GM19468 (cell line): Measurements from ENCODE around the gene PRKCE.
A peak's percentile ranks its signal among the peaks of the same experiment; 100 is the strongest.

Source experiments
- ATAC-seq: cut with Tn5 transposase; IDR thresholded peaks from one replicate; pipeline ENCODE4 v1.9.1; 2021; ENCODE audit warnings: mild to moderate bottlenecking, moderate library complexity, moderate number of reproducible peaks; ENCODE audit not compliant: unreplicated experiment; ENCODE audit errors: extremely low read depth

PRKCE gene

GRCh38 chr2:45629971-45630370 is 21.5 kb upstream of the PRKCE start:
- no peak for ATAC-seq

- no peak for ATAC-seq
Measured at GRCh38 chr2:45631319-45631718, 20.2 kb upstream of the PRKCE start.

- ATAC-seq, result no peak
Measured at GRCh38 chr2:45631955-45632354, 19.5 kb upstream of the PRKCE start.

- no peak for ATAC-seq
Measured at GRCh38 chr2:45634223-45634622, 17.3 kb upstream of the PRKCE start.

- no peak for ATAC-seq
Measured at GRCh38 chr2:45636008-45636407, 15.5 kb upstream of the PRKCE start.

DNA sequence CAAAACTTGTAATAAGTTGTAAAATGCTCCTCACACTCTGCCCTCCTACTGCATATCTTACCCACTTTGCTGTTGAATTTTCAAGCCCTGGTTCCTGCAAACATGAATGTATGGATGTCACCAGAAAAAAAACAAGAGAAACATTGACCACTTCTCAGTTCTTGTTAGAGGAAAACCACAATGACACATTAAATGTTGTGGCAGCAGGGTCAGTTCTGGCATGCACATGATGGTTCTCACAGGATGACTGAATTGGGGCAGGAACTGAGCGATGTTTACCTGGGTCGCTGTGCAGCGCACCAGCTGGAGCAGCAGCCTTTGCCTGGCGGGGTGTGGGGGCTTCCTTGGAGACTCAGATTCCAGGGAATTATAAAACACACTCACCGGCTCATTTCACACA is 14.0 kb upstream of the PRKCE start:
- ATAC-seq, result no peak

DNA sequence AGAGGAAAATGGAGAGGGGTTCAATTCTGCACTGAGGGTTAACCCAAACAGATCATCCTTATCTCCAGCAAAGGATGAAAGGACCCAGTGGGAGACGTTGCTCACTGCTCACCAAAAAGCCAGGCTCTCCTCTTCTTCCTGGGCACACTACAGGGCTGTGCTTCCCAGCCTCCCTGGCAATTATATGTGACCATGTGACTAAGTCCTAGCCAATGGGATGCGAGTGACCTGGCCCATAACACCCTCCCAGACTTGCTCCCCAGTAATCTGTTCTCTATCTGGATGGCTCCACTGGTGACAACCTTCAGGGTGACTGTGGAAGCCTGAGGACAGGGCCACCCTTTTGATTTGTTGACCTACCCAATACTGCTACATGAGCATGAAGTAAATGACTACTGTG is 10.9 kb upstream of the PRKCE start:
- ATAC-seq, result no peak

DNA sequence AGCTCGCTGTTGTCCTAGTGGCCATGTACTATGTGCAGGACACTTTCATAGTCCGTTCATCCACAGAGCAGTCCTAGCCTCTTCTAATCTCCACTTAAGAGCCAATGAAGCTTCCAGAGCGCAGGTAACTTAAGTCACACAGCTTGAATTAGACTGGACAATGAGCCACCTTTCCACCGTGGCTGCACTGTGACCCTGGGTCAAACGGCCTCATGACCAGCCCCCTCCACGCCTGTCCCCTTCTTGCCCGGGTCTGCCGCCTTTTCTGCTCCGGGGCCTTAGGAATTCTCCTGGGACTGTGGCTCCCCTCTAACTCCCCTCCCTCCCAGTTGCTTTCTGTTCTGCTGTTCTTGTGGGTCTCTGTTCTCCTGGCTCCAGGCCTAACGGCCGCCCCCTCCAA is 8.4 kb upstream of the PRKCE start:
- ATAC-seq, result no peak

DNA sequence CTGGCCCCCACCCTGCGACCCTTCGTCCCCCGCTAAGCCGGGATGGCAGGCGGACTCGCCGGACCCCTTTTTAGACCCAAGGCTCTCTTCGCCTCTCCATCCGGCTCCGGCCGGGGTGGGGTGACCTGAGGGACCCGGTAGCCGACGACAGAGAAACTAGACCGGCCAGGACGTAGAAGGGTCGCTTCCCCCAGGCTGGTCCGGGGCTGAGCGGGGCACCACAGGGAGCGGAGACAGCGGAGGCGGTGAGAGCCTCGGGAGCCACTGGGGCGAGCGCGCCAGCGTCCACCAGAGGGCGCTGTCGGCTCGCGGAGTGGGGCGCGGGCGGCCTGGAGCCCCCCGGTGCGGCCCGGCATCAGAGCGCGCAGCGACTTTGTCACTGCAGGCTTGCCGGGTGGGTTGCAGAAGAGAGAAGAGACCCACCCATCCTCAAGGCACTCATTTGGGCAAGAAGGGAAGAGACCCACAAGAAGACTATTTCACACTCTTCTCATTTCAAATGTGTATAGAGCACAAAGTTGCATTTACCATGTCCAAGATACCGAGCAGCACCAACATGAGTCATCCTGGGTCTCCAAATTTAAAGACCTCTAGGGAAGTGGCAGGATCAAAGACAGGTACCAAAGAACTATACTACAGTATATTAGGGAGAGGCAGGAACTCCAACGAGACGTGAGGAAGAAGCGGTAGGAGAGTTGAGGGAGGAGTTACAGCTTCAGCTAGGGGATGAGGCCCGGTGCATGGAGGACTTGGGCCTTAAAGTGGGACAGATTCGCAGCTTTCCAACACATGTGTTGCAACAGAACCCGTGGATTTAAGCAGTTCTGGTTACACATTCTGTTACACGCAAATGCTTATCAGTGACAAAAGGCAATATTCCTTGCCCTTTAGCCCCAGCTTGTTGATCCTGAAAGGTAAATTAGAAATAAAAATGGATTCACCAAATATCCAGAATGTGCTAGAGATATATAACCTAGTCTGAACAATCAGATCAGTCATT is 7.6 kb upstream of the PRKCE start:
- ATAC-seq, result peak; percentile 62

DNA sequence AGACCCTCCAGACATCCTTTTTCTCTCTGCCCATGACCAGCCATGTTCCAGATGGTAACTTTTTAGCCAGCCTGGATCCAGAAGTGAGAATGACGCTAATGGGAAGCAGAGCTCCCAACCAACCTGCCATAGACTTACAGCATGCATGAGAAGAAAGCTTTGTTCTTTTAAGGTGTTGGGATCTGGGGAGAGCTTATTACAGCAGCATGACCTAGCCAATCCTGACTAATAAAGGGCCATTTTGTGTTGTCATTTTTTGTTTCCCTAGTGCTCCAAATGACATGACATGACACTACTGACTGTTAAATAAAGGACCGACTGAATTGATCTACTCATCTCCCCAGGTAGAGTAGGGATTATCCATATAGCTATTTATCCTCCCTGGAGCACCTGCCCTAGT is 5.2 kb upstream of the PRKCE start:
- no peak for ATAC-seq

- ATAC-seq, result no peak
Measured at GRCh38 chr2:45647356-45647755, 4.1 kb upstream of the PRKCE start.

DNA sequence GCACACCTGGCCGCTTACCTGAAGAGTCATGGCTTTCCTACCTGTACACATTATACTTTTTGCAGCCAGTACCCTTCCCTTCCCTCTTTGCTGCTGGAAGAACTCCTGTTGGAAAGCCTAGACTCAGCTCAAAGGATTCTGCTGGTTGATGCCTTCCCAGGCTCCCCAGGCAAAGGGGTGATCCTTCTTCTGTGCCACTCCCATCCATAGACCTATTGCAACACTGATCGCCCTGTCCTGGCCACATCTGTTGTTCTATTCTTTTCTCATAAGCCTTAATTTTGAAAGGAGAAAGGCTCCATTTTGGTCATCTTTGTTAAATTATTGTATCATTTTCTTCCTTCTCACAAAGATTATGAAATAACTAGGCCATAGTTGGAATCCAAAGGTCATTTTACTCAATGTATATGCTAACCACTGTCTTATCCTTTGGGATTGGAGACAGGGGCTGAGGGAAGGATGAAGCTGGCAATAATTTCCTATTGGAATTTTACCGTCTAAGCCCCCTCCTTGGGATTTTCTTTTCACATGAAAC is 3.4 kb upstream of the PRKCE start:
- ATAC-seq, result no peak

DNA sequence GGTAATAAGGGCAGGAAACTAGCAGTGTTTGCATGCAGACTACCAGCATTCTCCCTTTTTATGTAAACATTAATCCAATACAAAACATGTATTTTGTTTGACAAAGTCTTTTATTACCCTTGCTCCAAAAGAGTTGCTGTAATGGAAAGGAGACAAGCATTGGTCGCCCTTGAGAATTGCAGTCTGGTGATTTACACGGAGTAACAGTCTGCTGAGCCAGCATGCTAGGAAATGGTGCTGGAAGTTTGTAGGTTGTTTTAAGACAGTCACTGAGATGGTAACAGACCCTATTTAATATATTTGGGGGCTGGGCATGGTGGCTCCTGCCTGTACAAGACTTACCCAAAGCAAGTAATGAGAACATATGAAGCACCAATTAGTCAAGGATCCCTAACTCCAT is 2.8 kb upstream of the PRKCE start:
- no peak for ATAC-seq

GRCh38 chr2:45649462-45649857 is 2.0 kb upstream of the PRKCE start:
- no peak for ATAC-seq

DNA sequence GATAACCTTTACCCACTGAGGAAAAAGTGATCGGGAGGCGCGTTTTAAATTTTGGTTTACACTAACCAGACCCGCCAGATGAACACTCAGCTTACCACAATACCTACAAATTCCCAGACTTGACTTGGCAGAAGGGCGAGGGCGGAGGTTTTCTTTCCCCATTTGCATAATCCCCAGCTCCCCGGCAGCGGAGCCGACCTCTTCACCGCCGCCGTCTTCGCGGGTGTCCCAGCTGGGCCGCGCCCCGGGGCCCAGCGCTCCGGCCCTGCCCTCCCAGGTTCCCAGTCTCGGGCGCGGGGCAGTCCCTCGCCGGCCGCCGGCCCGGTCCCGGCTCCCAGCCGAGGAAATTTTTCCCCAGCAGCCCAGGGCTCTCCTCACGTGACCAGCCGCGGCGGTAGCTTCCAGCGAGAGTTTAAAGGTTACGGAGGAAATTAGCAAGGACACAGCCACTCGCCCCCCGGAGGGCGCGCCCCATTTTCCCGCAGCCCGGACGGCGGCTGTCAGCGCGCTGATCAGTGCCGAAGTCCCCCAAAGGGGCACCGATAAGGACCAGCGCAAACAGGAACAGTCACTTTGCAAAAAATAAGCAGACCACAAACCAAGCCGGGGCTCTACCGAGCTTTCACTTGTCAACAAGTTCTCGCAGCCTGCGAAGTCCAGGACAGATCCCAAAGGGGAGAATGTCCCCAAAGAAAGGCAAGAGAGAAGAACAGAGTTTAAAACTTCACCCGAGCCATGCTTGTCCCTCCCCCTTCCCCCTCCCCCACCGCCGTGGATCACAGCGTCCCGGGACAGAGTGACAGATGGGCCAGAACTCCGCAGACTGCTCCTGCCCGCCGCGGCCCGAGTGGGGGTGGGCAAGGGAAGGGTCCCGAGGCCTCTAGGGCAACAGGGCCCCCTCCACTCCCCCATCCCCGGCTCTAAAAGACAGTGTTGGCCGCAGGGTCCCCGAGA is 1.3 kb upstream of the PRKCE start:
- ATAC-seq, result no peak

DNA sequence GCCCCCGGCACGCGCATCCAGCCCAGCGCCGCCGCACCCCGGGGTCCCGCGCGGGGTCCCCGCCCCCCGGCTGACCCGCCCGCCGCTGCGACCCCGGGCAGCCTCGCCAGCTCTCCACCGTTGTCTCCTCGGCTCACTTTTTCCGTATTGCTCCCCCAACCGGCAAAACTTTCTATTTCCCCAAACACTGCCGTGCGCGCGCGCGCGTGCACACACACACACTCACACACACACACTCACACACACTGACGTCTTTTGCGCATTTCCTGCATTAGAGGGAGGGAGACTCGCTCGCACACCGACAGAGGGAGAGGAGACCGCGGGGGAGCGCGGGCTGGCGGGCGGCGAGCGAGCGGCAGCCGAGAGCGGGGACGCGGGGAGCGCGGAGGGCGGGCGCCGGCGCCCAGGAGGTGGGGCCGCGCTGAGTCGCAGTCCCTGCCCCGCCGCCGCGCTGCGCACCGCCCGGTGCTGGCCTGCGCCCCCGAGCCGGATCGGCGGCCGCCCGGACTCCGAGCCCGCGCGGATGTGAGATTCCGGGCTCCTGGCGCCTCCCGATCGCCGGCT is 542 bp upstream of the PRKCE start:
- peak; percentile 70 for ATAC-seq

- no peak for ATAC-seq
Measured at GRCh38 chr2:45652090-45653031, 886 bp downstream of the PRKCE start.

GRCh38 chr2:45653122-45653913 is 1.8 kb downstream of the PRKCE start:
- no peak for ATAC-seq
